GM06990 (cell line): ENCODE results near the gene PARVB.

Experiments
- DNase-seq: peaks from one replicate; pipeline ENCODE4 v3.0.0-alpha.2; 2011; ENCODE audit not compliant: insufficient read length; ENCODE audit errors: extremely low read depth
- H3K27me3 ChIP-seq: replicated peaks from 2 replicates; pipeline ENCODE4 v1.6.0; 2011; ENCODE audit warnings: low read length; ENCODE audit not compliant: control insufficient read depth, insufficient read depth
- H3K36me3 ChIP-seq: 2 replicates; pipeline ENCODE4 v1.5.1; 2011; ENCODE audit warnings: low read length; ENCODE audit not compliant: control insufficient read depth, insufficient read depth
- H3K4me3 ChIP-seq: replicated peaks from 2 replicates; pipeline ENCODE4 v1.5.1; 2011; ENCODE audit warnings: low read depth, mild to moderate bottlenecking, control low read depth, low read length
- CTCF ChIP-seq: IDR thresholded peaks from 2 replicates; pipeline ENCODE4 v1.5.1; 2011; ENCODE audit warnings: low read length, control low read depth, mild to moderate bottlenecking, inconsistent platforms; ENCODE audit not compliant: insufficient read depth, poor library complexity, severe bottlenecking

The PARVB gene

GRCh38 chr22:44033694-44034093 lies 9.6 kb downstream of the PARVB start:
- Histone ChIP-seq H3K27me3 (no peaks in the 10 kb centered on the region), H3K36me3 (peaks cover 10% of the 10 kb centered on the region), H3K4me3 (no peak overlapping the region)
- TF ChIP-seq CTCF = no peak
- DNase-seq = no peak

- TF ChIP-seq CTCF = no peak
- Histone ChIP-seq H3K4me3 (no peak overlapping the region), H3K27me3 (no peaks in the 10 kb centered on the region), H3K36me3 (peaks cover under 1% of the 10 kb centered on the region)
- DNase-seq = no peak
Observed at GRCh38 chr22:44037519-44038375, 13.6 kb downstream of the PARVB start.

GRCh38 chr22:44039566-44040171 lies 15.6 kb downstream of the PARVB start:
- Histone ChIP-seq H3K36me3 (no peaks in the 10 kb centered on the region; the same call in 1 of the 2 replicates), H3K4me3 (no peak overlapping the region), H3K27me3 (no peaks in the 10 kb centered on the region)
- TF ChIP-seq CTCF = no peak
- no peak for DNase-seq

GRCh38 chr22:44042249-44043218 lies 18.4 kb downstream of the PARVB start:
- H3K27me3 ChIP-seq = no peaks in the 10 kb centered on the region
- H3K36me3 ChIP-seq = no peaks in the 10 kb centered on the region; the same call in 1 of the 2 replicates
- no peak overlapping the region for H3K4me3 ChIP-seq
- DNase-seq = peak; percentile 76
- TF ChIP-seq CTCF = no peak

- no peak for DNase-seq
- H3K27me3 ChIP-seq = no peaks in the 10 kb centered on the region
- H3K4me3 ChIP-seq = no peak overlapping the region
- no peaks in the 10 kb centered on the region; the same call in 1 of the 2 replicates for H3K36me3 ChIP-seq
- TF ChIP-seq CTCF = no peak
Observed at GRCh38 chr22:44045145-44045544, 21.0 kb downstream of the PARVB start.
